Fibroblast of skin of abdomen (primary cell): ENCODE results near the gene SCN1A.
A peak's percentile ranks its signal among the peaks of the same experiment; 100 is the strongest.
"Not testable (repeated sequence)": the region's sequence is repeated elsewhere in the genome, so short reads cannot be mapped to it uniquely, and the experiment has no call there.

Experiments used
- DNase-seq: peaks from one replicate; pipeline ENCODE4 v3.0.0-alpha.2; 2013

Gene SCN1A

GRCh38 chr2:166135152-166135848 is 7.5 kb upstream of the SCN1A start:
- DNase-seq = no peak

GRCh38 chr2:166134252-166135151 is 6.7 kb upstream of the SCN1A start:
- DNase-seq = no peak

GRCh38 chr2:166133653-166134052 is 5.8 kb upstream of the SCN1A start:
- DNase-seq = no peak

GRCh38 chr2:166128156-166128505 is 311 bp upstream of the SCN1A start:
- DNase-seq = no peak

- DNase-seq = peak; percentile 21
These were observed 1.7 kb downstream of the SCN1A start for GRCh38 chr2:166126007-166126639.

- no peak for DNase-seq
These were observed 2.3 kb downstream of the SCN1A start for GRCh38 chr2:166125557-166125956.

GRCh38 chr2:166118180-166118579 is 9.6 kb downstream of the SCN1A start:
- no peak for DNase-seq

GRCh38 chr2:166117491-166117890 is 10.3 kb downstream of the SCN1A start:
- DNase-seq = peak; percentile 8

- DNase-seq = no peak
These were observed 12.2 kb downstream of the SCN1A start for GRCh38 chr2:166115589-166115988.

GRCh38 chr2:166112193-166112605 is 15.6 kb downstream of the SCN1A start:
- DNase-seq = no peak

GRCh38 chr2:166106431-166107015 is 21.3 kb downstream of the SCN1A start:
- no peak for DNase-seq

GRCh38 chr2:166104773-166105172 is 23.0 kb downstream of the SCN1A start:
- no peak for DNase-seq

GRCh38 chr2:166104084-166104483 is 23.7 kb downstream of the SCN1A start:
- no peak for DNase-seq

- DNase-seq = not testable (repeated sequence)
These were observed 24.5 kb downstream of the SCN1A start for GRCh38 chr2:166103277-166103676.

GRCh38 chr2:166094325-166094724 is 33.5 kb downstream of the SCN1A start:
- DNase-seq = no peak

GRCh38 chr2:166092889-166093288 is 34.9 kb downstream of the SCN1A start:
- DNase-seq = peak; percentile 24

GRCh38 chr2:166091439-166091838 is 36.4 kb downstream of the SCN1A start:
- no peak for DNase-seq

GRCh38 chr2:166090908-166091307 is 36.9 kb downstream of the SCN1A start:
- DNase-seq = peak; percentile 21

- no peak for DNase-seq
These were observed 37.5 kb downstream of the SCN1A start for GRCh38 chr2:166090346-166090745.

GRCh38 chr2:166088634-166089033 is 39.2 kb downstream of the SCN1A start:
- no peak for DNase-seq

GRCh38 chr2:166084301-166084700 is 43.5 kb downstream of the SCN1A start:
- no peak for DNase-seq

GRCh38 chr2:166082736-166083135 is 45.1 kb downstream of the SCN1A start:
- DNase-seq = no peak

- DNase-seq = no peak
These were observed 46.0 kb downstream of the SCN1A start for GRCh38 chr2:166081852-166082251.
